ENCODE data around the gene EIF3K.
"Not testable (repeated sequence)": the region's sequence is repeated elsewhere in the genome, so short reads cannot be mapped to it uniquely, and the experiment has no call there.

EIF3K gene, protein sequence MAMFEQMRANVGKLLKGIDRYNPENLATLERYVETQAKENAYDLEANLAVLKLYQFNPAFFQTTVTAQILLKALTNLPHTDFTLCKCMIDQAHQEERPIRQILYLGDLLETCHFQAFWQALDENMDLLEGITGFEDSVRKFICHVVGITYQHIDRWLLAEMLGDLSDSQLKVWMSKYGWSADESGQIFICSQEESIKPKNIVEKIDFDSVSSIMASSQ

DNA sequence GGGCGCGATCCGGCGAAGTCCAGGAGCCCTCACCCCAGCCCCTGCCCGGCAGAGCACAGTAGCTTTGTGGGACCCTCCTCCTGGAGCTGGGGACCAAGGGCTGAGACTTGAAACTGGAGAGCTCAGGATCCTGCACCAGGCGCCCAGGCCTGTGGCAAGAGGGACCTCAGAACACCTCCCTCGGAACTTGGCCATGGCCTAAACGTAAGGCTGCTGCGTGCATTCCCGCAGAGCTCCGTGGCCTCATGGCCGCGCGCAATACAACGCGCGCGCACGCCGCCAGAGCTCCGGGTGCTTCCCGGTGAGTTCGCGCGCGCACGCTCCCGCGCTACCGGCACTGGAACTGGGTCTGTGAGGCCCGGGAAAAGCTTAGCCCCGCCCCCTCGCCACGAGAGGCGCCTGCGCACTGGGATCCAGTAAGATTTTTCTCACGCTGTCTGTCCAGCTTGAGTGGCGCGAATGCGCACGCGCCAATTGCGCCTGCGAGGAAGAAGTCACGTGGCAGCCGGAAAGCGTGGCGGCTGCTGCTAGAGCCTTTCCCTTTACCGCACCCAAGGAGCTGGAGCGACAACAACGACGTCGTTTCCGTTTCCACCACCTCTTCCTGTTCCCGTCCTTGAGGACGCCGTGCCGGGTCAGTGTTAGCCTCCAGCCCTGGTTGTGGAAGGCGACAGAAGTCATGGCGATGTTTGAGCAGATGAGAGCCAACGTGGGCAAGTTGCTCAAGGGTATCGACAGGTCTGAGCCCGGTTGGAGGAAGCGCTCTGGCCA, at the start of gene EIF3K:
EIF3K (plus strand) TSS at position 599 of the 771 bp plus-strand sequence; CDS start at position 680, 81 bp downstream.
- peak within 1 kb of the TSS; percentile 99 for H3K27ac Mint-ChIP-seq
- peak within 1 kb of the TSS; percentile 99 for H3K4me3 Mint-ChIP-seq
- no peaks in the 10 kb centered on the region for H3K27me3 Mint-ChIP-seq
- H3K4me1 Mint-ChIP-seq (ENCODE audit: low read depth) = peaks cover 55% of the 10 kb centered on the region
- peak; percentile 99 for DNase-seq
- no peaks in the 10 kb centered on the region for H3K9me3 Mint-ChIP-seq
- H3K36me3 Mint-ChIP-seq (ENCODE audit: low read depth) = peaks cover 91% of the 10 kb centered on the region

DNA sequence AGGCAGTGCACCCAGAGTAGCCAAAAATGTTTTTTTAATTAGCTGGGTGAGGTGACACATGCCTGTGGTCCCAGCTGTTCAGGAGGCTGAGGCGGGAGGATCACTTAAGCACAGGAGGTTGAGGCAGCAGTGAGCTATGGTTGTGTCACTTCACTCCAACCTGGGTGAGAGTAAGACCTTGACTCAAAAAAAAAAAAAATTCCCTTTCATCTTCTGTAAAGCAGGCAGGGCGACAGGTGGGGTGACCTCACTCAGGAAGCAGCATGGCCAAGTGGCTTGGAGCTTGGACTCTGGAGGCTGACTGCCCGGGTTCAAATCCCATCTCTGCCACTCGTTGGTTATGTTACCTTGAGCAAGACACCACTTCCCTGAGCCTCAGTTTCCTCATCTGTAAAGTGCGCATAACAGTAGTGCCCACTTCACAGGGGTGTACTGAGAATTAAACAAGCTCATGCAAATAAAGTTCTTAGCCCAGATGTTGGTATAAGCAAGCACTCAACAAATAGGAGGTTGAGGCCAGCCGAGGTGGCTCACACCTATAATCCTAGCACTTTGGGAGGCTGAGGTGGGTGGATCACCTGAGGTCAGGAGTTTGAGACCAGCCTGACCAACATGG, 49.5 kb upstream of the EIF3K start:
- DNase-seq = no peak

DNA sequence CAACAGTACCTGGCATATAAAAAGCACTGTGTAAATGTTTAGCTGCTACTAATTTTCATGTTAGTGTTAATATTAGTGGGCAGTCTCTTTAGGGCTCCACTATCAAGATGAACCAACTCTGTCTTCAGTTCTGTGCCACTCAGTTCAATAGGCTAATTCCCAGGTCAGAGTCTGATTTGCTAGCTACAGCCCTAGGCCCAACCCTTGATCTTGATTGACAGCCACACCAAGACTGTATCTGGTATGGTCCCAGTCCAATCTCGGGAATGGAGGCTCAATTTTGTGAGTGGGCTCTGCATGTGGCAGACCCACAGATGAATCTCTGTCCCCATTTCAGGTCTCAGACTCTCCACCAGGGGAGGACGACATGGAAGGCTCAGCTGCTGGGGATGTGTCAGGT, 47.3 kb upstream of the EIF3K start:
- Mint-ChIP-seq H3K36me3 (ENCODE audit: low read depth) (no peaks in the 10 kb centered on the region), H3K4me1 (ENCODE audit: low read depth) (no peaks in the 10 kb centered on the region), H3K9me3 (no peaks in the 10 kb centered on the region), H3K4me3 (no peak overlapping the region), H3K27me3 (peaks cover 5% of the 10 kb centered on the region), H3K27ac (no peak overlapping the region)
- DNase-seq = no peak

More for the DNA sequence above, 49.5 kb upstream of the EIF3K start:
- Mint-ChIP-seq H3K27me3 (peaks cover 15% of the 10 kb centered on the region), H3K9me3 (no peaks in the 10 kb centered on the region), H3K27ac (no peak overlapping the region), H3K4me1 (ENCODE audit: low read depth) (peaks cover 7% of the 10 kb centered on the region), H3K4me3 (no peak overlapping the region), H3K36me3 (ENCODE audit: low read depth) (no peaks in the 10 kb centered on the region)

DNA sequence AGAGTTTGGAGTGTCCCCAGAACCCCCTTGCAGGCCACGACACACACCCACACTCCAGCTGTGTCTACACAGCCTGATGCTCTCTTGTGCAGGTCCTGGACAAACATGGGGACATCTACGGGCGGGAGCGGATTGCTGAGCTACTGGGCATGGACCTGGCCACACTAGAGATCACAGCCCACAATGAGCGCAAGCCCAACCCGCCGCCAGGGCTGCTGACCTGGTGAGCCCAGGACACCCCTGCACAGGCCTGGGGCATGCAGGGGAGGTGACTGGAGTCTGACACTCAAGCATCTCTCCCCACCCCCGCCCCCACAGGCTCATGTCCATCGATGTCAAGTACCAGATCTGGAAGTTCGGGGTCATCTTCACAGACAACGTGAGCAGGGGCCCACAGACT, 41.2 kb upstream of the EIF3K start:
- no peaks in the 10 kb centered on the region for H3K36me3 Mint-ChIP-seq (ENCODE audit: low read depth)
- no peak overlapping the region for H3K27ac Mint-ChIP-seq
- H3K4me3 Mint-ChIP-seq = no peak overlapping the region
- H3K9me3 Mint-ChIP-seq = no peaks in the 10 kb centered on the region
- H3K27me3 Mint-ChIP-seq = no peaks in the 10 kb centered on the region
- DNase-seq = no peak
- H3K4me1 Mint-ChIP-seq (ENCODE audit: low read depth) = peaks cover 10% of the 10 kb centered on the region

DNA sequence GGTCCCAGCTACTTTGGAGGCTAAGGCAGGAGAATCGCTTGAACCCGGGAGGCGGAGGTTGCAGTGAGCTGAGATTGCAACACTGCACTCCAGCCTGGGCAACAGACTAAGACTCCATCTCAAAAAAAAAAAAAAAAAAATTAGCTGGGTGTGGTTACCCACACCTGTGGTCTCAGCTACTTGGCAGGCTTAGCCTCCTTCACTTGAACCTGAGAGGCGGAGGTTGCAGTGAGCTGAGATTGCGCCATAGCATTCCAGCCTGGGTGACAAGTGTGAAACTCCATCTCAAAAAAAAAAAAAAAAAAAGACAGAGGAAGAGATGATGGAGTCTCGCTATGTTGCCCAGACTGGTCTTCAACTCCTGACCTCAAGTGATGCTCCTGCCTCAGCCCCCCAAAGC, 39.7 kb upstream of the EIF3K start:
- H3K4me1 Mint-ChIP-seq (ENCODE audit: low read depth) = peaks cover 14% of the 10 kb centered on the region
- DNase-seq; H3K9me3 Mint-ChIP-seq; H3K36me3 Mint-ChIP-seq (ENCODE audit: low read depth); H3K27me3 Mint-ChIP-seq; H3K4me3 Mint-ChIP-seq: not testable (repeated sequence)
- peak overlapping the region; percentile 23 for H3K27ac Mint-ChIP-seq

DNA sequence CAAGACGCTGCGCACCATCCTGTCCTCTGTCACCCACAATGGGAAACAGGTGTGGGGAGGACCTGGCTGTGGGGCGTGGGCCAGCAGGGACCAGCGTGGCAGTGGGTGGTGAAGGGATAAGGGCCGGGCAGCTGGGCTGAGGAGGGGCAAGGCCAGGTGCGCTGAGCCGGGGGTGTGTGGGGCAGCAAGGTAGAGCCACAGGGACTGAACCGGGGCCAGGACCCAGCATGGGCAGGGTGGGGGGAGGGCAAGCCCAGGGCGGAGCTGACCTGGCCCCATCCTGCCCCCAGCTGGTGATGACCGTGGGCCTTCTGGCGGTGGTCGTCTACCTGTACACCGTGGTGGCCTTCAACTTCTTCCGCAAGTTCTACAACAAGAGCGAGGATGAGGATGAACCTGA, 38.9 kb upstream of the EIF3K start:
- H3K27me3 Mint-ChIP-seq = no peaks in the 10 kb centered on the region
- H3K4me1 Mint-ChIP-seq (ENCODE audit: low read depth) = peaks cover 14% of the 10 kb centered on the region
- no peak overlapping the region for H3K27ac Mint-ChIP-seq
- no peaks in the 10 kb centered on the region for H3K9me3 Mint-ChIP-seq
- no peak overlapping the region for H3K4me3 Mint-ChIP-seq
- H3K36me3 Mint-ChIP-seq (ENCODE audit: low read depth) = no peaks in the 10 kb centered on the region
- DNase-seq = no peak

DNA sequence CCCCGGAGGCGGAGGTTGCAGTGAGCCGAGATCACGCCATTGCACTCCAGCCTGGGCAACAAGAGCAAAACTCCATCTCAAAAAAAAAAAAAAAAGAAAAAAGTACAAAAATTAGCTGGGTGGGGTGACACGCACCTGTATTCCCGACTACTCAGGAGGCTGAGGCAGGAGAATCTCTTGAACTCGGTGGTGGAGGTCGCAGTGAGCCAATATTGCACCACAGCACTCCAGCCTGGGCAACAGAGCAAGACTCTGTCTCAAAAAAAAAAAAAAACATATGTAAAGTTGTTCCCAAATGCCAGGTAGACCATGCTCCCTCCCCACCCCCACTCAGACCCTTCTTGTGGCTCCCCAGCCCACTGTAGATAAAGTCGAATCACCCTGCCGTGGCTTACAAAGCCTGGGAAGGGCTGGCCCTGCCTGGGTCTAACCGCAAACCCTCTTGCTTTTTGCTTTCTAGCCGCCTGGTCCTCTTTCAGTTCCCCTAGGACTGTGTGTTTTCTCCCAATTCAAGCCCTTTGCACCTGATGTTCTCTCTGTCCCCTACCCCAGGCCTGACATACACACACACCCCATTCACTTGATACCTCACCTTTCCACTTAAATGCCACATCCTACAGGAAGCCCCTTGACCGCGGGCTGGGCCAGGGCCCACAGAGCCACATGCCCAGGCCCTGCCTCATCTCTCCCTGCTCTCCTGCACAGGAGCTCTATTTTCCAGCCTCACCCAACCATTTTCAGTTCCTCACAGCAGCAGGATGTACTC, 35.6 kb upstream of the EIF3K start:
- H3K36me3 Mint-ChIP-seq (ENCODE audit: low read depth) = peaks cover 17% of the 10 kb centered on the region

DNA sequence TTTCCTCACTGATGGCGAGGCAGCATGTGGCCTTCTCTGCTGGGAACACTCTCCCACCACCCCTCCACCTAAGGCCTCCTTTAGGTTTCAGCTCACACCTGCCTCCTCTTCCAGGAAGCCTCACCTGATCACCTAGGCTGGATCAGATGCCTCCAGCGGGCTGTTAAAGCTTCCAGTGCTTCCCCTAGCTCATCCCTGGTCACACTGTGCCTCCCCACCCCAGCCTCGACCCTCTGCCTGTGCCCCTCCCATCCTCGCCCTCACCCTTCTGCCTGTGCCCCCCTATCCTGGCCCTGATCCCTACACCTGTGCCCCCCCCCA, 35.0 kb upstream of the EIF3K start:
- Mint-ChIP-seq H3K4me1 (ENCODE audit: low read depth) (peaks cover 13% of the 10 kb centered on the region), H3K27me3 (no peaks in the 10 kb centered on the region), H3K4me3 (no peak overlapping the region), H3K9me3 (no peaks in the 10 kb centered on the region), H3K36me3 (ENCODE audit: low read depth) (peaks cover 19% of the 10 kb centered on the region), H3K27ac (peak overlapping the region; percentile 23)
- DNase-seq = no peak

More for the DNA sequence above, 35.6 kb upstream of the EIF3K start:
- Mint-ChIP-seq H3K27me3 (no peaks in the 10 kb centered on the region), H3K4me3 (no peak overlapping the region), H3K9me3 (no peaks in the 10 kb centered on the region), H3K27ac (peak overlapping the region; percentile 23), H3K4me1 (ENCODE audit: low read depth) (peaks cover 14% of the 10 kb centered on the region)
- no peak for DNase-seq

DNA sequence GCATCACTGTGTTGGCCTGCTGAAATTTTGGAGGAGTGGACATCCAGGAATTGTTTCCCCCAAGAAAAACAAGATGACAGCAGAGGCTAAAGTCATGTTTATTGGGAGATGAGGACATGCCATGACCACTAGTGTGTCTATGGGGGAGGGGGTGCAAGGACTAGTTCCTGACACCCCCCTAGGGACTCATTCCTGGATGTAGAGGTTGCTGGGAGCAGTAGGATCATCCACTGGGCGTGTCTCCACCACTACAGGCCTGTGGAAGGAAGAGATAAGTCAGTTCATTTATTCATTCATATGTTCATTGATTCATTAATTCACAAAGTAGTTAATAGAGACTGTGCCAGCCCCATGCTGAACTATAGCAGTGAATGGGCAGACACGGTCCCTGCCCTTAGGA, 31.4 kb upstream of the EIF3K start:
- peaks cover 44% of the 10 kb centered on the region for H3K36me3 Mint-ChIP-seq (ENCODE audit: low read depth)
- H3K27me3 Mint-ChIP-seq = no peaks in the 10 kb centered on the region
- DNase-seq = no peak
- no peaks in the 10 kb centered on the region for H3K9me3 Mint-ChIP-seq
- no peak overlapping the region for H3K4me3 Mint-ChIP-seq
- H3K4me1 Mint-ChIP-seq (ENCODE audit: low read depth) = peaks cover 6% of the 10 kb centered on the region
- no peak overlapping the region for H3K27ac Mint-ChIP-seq

DNA sequence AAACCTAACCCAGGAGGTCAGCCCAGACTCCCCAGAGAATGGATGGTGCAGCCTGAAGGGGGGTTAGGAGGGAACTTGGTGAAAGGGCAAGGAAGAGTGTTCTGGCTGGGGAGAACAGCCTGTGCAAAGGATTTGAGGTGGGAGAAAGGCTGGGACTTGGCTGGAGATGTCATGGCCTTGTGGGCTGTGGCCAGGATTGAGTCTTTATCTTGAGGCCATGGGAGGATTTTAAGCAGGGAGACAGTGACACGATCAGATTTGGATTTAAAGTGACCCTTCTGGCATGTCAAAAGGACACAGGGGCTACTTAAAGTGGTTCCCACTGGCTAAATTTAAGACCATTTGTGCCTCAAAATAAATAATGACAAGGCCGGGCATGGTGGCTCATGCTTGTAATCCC, 30.9 kb upstream of the EIF3K start:
- H3K27ac Mint-ChIP-seq = peak overlapping the region; percentile 2
- H3K36me3 Mint-ChIP-seq (ENCODE audit: low read depth) = peaks cover 47% of the 10 kb centered on the region
- DNase-seq = no peak
- H3K4me1 Mint-ChIP-seq (ENCODE audit: low read depth) = peaks cover 4% of the 10 kb centered on the region
- H3K27me3 Mint-ChIP-seq = no peaks in the 10 kb centered on the region
- no peaks in the 10 kb centered on the region for H3K9me3 Mint-ChIP-seq
- no peak overlapping the region for H3K4me3 Mint-ChIP-seq

DNA sequence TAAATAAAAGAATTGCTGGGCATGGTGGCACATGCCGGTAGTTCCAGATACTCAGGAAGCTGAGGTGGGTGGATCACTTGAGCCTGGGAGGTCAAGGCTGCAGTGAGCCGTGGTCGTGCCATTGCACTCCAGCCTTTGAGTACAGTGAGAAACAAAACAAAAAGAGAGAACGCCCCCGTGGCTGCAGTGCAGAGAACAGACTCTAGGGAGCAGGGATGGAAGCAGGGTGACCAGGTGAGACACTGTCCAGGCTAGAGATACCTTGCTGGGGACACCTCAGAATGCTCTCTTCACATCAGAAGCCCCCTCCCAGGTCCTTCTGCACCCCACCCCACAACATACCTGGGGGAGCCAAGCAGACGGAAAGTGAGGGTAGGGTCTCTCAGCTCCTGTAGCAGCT, 26.0 kb upstream of the EIF3K start:
- peaks cover 78% of the 10 kb centered on the region for H3K36me3 Mint-ChIP-seq (ENCODE audit: low read depth)
- H3K27ac Mint-ChIP-seq = no peak overlapping the region
- no peak overlapping the region for H3K4me3 Mint-ChIP-seq
- no peaks in the 10 kb centered on the region for H3K9me3 Mint-ChIP-seq
- DNase-seq = no peak
- H3K4me1 Mint-ChIP-seq (ENCODE audit: low read depth) = peaks cover 2% of the 10 kb centered on the region
- no peaks in the 10 kb centered on the region for H3K27me3 Mint-ChIP-seq

DNA sequence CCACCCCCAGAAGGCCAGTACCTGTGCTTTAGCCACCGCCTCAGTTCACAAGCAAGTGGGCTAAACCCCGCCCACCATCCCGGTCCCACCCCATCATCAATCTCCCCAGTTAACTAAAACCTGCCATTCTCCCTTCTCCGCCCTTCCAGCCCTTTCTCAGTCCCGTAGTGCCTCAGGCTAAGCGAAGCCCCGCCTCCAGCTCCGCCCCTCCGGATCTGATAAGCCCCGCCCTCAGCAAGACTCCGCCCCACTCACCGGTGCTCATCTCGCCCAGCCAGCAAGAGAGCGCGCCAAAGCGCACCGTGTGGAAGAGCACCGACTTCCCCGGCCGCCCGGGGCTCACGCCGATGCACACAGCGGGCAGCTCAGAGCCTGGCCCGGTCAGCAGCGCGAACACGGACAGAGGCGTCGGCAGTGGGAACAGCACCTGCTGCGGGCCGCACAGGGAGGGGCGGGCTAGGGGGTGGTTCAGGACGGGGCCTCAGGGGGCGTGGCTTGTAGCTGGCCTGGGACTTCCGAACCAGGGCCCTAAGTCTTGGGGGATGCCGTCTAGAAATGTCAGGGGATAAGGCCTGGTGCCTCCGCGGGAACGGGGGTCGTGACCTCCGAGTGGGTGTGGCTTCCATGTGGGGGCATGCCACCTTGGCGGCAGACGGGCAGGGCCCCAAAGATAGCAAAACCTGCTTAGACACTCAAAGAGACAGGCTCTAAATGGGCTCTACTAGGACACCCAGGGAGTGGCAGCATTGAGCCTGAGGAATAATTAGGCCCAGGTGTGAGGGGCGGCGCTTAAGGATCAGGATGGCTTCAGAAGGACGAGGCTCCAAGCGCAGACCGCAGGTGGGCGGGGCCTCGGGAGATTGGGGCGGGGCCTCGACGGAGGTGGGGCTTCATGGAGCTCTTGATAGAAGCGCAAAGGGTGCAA, 22.7 kb upstream of the EIF3K start:
- H3K36me3 Mint-ChIP-seq (ENCODE audit: low read depth) = peaks cover 70% of the 10 kb centered on the region
- H3K4me3 Mint-ChIP-seq = no peak overlapping the region
- peak; percentile 63 for DNase-seq
- H3K9me3 Mint-ChIP-seq = no peaks in the 10 kb centered on the region
- no peaks in the 10 kb centered on the region for H3K27me3 Mint-ChIP-seq
- H3K4me1 Mint-ChIP-seq (ENCODE audit: low read depth) = peaks cover 2% of the 10 kb centered on the region
- H3K27ac Mint-ChIP-seq = peak overlapping the region; percentile 33

DNA sequence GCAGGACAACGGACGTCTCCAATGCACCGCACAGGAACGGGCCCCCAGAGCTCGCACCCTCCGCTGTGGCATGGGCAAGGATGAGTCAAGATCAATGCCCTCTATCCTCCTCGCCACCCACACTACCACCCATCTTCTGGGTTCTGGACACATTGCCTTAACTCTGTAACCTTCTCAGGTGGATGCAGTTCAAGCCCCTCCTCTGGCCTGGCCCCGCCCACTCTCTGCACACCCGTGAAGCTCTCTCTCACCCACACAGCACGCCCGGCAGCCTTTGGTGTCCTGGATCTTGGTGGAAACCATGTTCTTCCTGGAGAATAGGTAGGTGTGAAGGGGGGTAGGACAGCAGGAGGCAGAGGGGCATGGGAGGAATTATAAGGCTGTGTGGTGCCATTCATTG, 21.9 kb upstream of the EIF3K start:
- peak overlapping the region; percentile 45 for H3K27ac Mint-ChIP-seq
- H3K4me3 Mint-ChIP-seq = no peak overlapping the region
- H3K9me3 Mint-ChIP-seq = no peaks in the 10 kb centered on the region
- no peak for DNase-seq
- no peaks in the 10 kb centered on the region for H3K27me3 Mint-ChIP-seq
- H3K4me1 Mint-ChIP-seq (ENCODE audit: low read depth) = peaks cover 2% of the 10 kb centered on the region
- peaks cover 70% of the 10 kb centered on the region for H3K36me3 Mint-ChIP-seq (ENCODE audit: low read depth)

DNA sequence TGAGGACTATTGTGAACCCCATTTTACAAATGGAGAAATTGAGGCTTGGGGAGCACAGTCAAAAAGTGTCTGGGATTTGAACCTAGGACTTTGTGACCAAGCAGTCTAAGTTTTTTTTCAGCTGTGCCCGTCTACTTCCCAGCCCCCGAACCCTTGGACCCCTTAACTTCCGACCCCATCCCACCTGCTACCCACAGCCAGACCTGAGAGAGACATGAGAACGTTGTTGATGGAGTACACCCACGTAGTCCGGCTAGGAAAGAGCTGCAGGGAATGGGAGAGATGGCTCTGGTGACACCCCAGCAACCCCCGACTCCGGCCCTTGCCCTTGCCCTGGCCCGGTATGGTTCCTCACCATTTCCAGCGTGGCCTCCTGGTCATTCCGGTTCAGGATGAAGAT, 19.3 kb upstream of the EIF3K start:
- Mint-ChIP-seq H3K9me3 (no peaks in the 10 kb centered on the region), H3K4me1 (ENCODE audit: low read depth) (peaks cover 2% of the 10 kb centered on the region), H3K27me3 (no peaks in the 10 kb centered on the region), H3K27ac (peak overlapping the region; percentile 20), H3K36me3 (ENCODE audit: low read depth) (peaks cover 57% of the 10 kb centered on the region), H3K4me3 (no peak overlapping the region)
- no peak for DNase-seq

Data from activated T-cell treated with anti-CD3 and anti-CD28 coated beads, Interleukin-2, amount 50 U/mL, for 24 hours (primary cell).